Measurements from ENCODE around the gene MTG2.
"Not testable (repeated sequence)": the region's sequence is repeated elsewhere in the genome, so short reads cannot be mapped to it uniquely, and the experiment has no call there.

The MTG2 gene

DNA sequence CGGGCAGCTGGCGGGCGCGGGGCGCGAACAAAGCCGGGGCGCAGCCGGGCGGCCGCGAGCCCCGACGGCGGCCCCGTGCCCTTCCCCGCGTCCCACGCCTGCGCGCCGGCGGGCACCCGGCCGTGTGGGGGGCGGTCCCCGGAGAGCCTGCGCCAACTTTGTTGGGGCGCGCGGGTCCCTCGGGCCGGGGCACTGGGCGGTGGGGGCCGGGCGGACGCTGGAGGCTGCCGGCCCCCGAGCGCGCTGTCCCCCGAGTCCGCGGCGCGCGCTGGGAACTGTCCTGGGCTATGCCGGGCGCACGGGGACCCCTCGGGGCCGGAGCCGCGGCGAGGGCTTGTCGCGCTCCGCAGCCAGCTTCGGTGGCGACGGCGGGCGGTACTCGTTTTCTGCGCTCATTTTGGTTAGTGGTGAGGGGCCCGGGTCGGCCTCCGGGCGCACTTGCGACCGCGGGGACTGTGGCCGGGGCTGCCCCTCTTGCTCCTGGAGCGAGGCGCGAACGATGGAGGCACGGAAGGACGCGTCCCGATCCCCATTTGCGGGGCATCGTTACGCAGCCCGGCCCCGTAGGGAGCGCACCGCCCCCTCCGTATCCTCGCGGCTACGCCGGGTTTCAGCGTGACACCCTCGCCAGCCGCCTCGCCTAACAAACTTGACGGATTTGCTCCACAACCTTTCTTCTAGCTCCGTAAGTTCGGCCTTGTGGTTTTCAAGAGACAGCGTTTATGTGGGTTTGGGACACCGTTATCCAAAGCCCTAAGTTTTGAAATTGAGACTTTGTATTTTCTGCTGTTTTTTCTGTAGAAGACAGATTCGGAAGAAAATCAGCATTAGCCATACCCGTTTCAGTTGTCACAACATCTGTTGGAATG is 38.6 kb upstream of the MTG2 start:
- Histone ChIP-seq H3K4me3 (ENCODE audit: low read depth, low read length) (peak overlapping the region; percentile 70), H3K27ac (peak overlapping the region; percentile 54), H3K36me3 (peaks cover 38% of the 10 kb centered on the region), H3K9me3 (ENCODE audit: severe bottlenecking) (no peaks in the 10 kb centered on the region), H3K27me3 (ENCODE audit: insufficient read depth, low read depth, severe bottlenecking) (no peaks in the 10 kb centered on the region)
- TF ChIP-seq CTCF (IDR thresholded peaks at IDR 0.05; ENCODE audit: low read depth, low read length): no peak
- peak; percentile 46 for DNase-seq

GRCh38 chr20:62145688-62146018 is 37.2 kb upstream of the MTG2 start:
- H3K4me3 ChIP-seq (ENCODE audit: low read depth, low read length): no peak overlapping the region
- H3K9me3 ChIP-seq (ENCODE audit: severe bottlenecking): no peaks in the 10 kb centered on the region
- peaks cover 29% of the 10 kb centered on the region for H3K36me3 ChIP-seq
- no peak for DNase-seq
- no peaks in the 10 kb centered on the region for H3K27me3 ChIP-seq (ENCODE audit: insufficient read depth, low read depth, severe bottlenecking)
- no peak overlapping the region for H3K27ac ChIP-seq
- TF ChIP-seq CTCF (IDR thresholded peaks at IDR 0.05; ENCODE audit: low read depth, low read length): no peak

- H3K4me3 ChIP-seq (ENCODE audit: low read depth, low read length): no peak overlapping the region
These were observed 36.6 kb upstream of the MTG2 start for GRCh38 chr20:62146019-62146755.

GRCh38 chr20:62147125-62147524 is 35.7 kb upstream of the MTG2 start:
- Histone ChIP-seq H3K27me3 (ENCODE audit: insufficient read depth, low read depth, severe bottlenecking) (no peaks in the 10 kb centered on the region), H3K9me3 (ENCODE audit: severe bottlenecking) (no peaks in the 10 kb centered on the region), H3K27ac (no peak overlapping the region), H3K4me3 (ENCODE audit: low read depth, low read length) (no peak overlapping the region), H3K36me3 (peaks cover 21% of the 10 kb centered on the region)
- no peak for TF ChIP-seq CTCF (IDR thresholded peaks at IDR 0.05; ENCODE audit: low read depth, low read length)
- no peak for DNase-seq

More at GRCh38 chr20:62146019-62146755, 36.6 kb upstream of the MTG2 start:
- no peak for DNase-seq
- TF ChIP-seq CTCF (IDR thresholded peaks at IDR 0.05; ENCODE audit: low read depth, low read length): no peak
- no peaks in the 10 kb centered on the region for H3K9me3 ChIP-seq (ENCODE audit: severe bottlenecking)
- H3K27me3 ChIP-seq (ENCODE audit: insufficient read depth, low read depth, severe bottlenecking): no peaks in the 10 kb centered on the region
- peaks cover 24% of the 10 kb centered on the region for H3K36me3 ChIP-seq
- no peak overlapping the region for H3K27ac ChIP-seq

DNA sequence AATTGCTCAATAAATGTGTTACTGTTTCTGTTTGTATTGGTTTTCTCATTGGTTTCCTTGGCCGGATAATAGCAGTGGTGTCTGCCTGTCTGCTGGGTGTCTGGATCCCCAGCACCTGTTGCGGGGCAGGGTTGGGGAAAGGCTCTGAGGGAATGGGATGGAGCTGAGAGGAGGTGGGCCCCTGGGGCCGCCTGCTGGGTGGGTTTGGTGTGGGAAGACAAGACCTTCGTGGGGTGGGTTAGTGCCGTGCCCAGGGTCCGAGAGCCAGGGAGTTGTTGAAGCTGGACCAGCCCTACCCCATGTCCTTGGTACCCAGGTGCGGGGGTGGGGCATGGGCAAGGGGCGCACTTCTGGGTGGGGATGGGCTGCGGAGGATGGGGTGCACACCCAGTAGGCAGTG is 35.3 kb upstream of the MTG2 start:
- no peak for DNase-seq
- TF ChIP-seq CTCF (IDR thresholded peaks at IDR 0.05; ENCODE audit: low read depth, low read length): no peak
- H3K36me3 ChIP-seq: peaks cover 23% of the 10 kb centered on the region
- H3K4me3 ChIP-seq (ENCODE audit: low read depth, low read length): no peak overlapping the region
- no peaks in the 10 kb centered on the region for H3K9me3 ChIP-seq (ENCODE audit: severe bottlenecking)
- H3K27me3 ChIP-seq (ENCODE audit: insufficient read depth, low read depth, severe bottlenecking): no peaks in the 10 kb centered on the region
- H3K27ac ChIP-seq: no peak overlapping the region

DNA sequence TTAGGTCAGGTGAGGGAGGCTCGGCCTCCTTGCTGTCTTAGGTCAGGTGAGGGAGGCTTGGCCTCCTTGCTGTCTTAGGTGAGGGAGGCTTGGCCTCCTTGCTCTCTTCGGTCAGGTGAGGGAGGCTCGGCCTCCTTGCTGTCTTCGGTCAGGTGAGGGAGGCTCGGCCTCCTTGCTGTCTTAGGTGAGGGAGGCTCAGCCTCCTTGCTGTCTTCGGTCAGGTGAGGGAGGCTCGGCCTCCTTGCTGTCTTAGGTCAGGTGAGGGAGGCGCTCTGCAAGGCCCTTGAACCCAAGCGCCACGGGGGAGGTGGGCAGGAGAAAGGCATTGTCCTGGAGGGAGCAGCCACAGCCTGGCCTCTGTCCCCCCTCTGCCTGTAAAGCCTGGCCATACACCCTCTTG is 34.4 kb upstream of the MTG2 start:
- H3K36me3 ChIP-seq: peaks cover 31% of the 10 kb centered on the region
- H3K27me3 ChIP-seq (ENCODE audit: insufficient read depth, low read depth, severe bottlenecking); H3K9me3 ChIP-seq (ENCODE audit: severe bottlenecking); H3K27ac ChIP-seq; DNase-seq; H3K4me3 ChIP-seq (ENCODE audit: low read depth, low read length): not testable (repeated sequence)

All from WERI-Rb-1 (cell line).